ENCODE results near the gene COQ4. TPM values are rescaled to one million over a fixed set of nuclear protein-coding genes. Genes with fewer than 3 reads are reported as not detected.

Gene COQ4
- total RNA-seq, 3 donors from 2014 or later (not counting 1 experiment from before 2014, with no cell fraction given) = 28.2 to 34.5 (median 30.4) TPM

DNA sequence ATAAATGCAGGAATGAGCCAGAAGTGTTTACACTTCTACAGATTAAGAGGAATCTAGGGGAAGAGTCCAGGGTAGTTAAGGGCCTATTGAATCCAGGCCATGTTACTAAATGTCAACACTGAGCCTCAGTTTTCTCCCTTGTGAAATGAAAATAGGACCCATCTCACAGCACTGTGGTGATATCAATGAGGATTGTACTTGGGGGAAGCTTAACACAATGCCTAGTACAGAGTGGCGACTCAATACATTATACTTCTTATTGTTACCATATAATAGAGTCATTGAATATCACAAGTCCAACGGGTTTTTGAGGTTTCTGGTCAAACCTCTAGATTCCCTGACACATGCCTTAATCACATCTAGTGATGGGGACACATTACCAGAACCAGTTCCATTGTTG lies 5.0 kb upstream of the COQ4 start:
- ATAC-seq (no peak), DNase-seq (no peak)
- peaks cover 11% of the 10 kb centered on the region for H3K4me1 ChIP-seq (ENCODE audit: control insufficient read depth, insufficient read depth, low read length)
- no peaks in the 10 kb centered on the region for H3K9me3 ChIP-seq (ENCODE audit: control insufficient read depth, insufficient read depth, low read length)
- 75% methylated on average over 2 of the region's 2 CpGs for WGBS (ENCODE audit: insufficient coverage)
- TF ChIP-seq, protein P1, sequence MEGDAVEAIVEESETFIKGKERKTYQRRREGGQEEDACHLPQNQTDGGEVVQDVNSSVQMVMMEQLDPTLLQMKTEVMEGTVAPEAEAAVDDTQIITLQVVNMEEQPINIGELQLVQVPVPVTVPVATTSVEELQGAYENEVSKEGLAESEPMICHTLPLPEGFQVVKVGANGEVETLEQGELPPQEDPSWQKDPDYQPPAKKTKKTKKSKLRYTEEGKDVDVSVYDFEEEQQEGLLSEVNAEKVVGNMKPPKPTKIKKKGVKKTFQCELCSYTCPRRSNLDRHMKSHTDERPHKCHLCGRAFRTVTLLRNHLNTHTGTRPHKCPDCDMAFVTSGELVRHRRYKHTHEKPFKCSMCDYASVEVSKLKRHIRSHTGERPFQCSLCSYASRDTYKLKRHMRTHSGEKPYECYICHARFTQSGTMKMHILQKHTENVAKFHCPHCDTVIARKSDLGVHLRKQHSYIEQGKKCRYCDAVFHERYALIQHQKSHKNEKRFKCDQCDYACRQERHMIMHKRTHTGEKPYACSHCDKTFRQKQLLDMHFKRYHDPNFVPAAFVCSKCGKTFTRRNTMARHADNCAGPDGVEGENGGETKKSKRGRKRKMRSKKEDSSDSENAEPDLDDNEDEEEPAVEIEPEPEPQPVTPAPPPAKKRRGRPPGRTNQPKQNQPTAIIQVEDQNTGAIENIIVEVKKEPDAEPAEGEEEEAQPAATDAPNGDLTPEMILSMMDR (IDR thresholded peaks at IDR 0.05) = no peak
- peaks cover 31% of the 10 kb centered on the region for H3K36me3 ChIP-seq (ENCODE audit: control insufficient read depth, insufficient read depth, low read length)
- H3K36me3 Mint-ChIP-seq = no peaks in the 10 kb centered on the region
- H3K4me1 Mint-ChIP-seq = peaks cover 11 to 12% of the 10 kb centered on the region in 2 donors
- no peaks in the 10 kb centered on the region for H3K9me3 Mint-ChIP-seq
- H3K27me3 Mint-ChIP-seq (ENCODE audit: low read depth in 2 of 2) = no peaks in the 10 kb centered on the region
- intact Hi-C loops (cut with micrococcal nuclease) = no loop called here
- no peak overlapping the region for H3K4me3 ChIP-seq (ENCODE audit: low read length)
- no peak overlapping the region for H3K27ac ChIP-seq (ENCODE audit: low read length)
- H3K4me3 Mint-ChIP-seq = no peak overlapping the region
- H3K27ac Mint-ChIP-seq = no peak overlapping the region
- no peaks in the 10 kb centered on the region for H3K27me3 ChIP-seq (ENCODE audit: control insufficient read depth, insufficient read depth, low read length)

DNA sequence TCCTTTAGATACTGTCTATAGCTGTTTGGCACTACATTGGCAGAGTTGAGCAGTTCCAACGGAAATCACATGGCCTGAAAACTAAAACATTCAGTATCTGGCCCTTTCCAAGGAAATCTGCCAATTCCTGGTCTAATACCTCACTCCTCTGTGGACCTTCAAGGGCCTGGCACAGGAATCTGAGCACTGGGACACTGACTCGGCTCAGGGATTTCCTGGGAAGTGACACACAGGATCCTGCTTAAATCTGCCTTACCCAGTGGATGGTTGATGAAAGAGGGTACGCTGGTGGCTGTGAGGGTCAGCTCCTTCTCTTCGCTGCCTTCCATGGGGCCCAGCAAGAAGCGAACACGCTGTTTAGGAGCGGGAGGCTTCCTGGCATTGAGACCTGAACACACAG lies 1.3 kb upstream of the COQ4 start:
- TF ChIP-seq, protein P1 (IDR thresholded peaks at IDR 0.05) = no peak
- Histone ChIP-seq H3K4me1 (ENCODE audit: control insufficient read depth, insufficient read depth, low read length) (peaks cover 28% of the 10 kb centered on the region), H3K36me3 (ENCODE audit: control insufficient read depth, insufficient read depth, low read length) (peaks cover 15% of the 10 kb centered on the region), H3K9me3 (ENCODE audit: control insufficient read depth, insufficient read depth, low read length) (no peaks in the 10 kb centered on the region), H3K27me3 (ENCODE audit: control insufficient read depth, insufficient read depth, low read length) (no peaks in the 10 kb centered on the region), H3K4me3 (ENCODE audit: low read length) (no peak overlapping the region), H3K27ac (ENCODE audit: low read length) (no peak overlapping the region)
- intact Hi-C loops (cut with micrococcal nuclease) = loop anchor here (5.0 to 10.0 kb wide), 2 partner anchors 44 to 127 kb away; partner anchors contain the start of genes CIZ1, GOLGA2 and SWI5
- WGBS (ENCODE audit: insufficient coverage) = 93% methylated on average over 4 of the region's 7 CpGs
- Mint-ChIP-seq H3K4me1 (peaks cover 19 to 20% of the 10 kb centered on the region in 2 donors), H3K4me3 (peak overlapping the region; percentile 95), H3K36me3 (no peaks in the 10 kb centered on the region), H3K27me3 (ENCODE audit: low read depth in 2 of 2) (no peaks in the 10 kb centered on the region), H3K9me3 (no peaks in the 10 kb centered on the region), H3K27ac (peak overlapping the region; percentile 94 to 95)
- no peak for ATAC-seq
- DNase-seq = no peak

DNA sequence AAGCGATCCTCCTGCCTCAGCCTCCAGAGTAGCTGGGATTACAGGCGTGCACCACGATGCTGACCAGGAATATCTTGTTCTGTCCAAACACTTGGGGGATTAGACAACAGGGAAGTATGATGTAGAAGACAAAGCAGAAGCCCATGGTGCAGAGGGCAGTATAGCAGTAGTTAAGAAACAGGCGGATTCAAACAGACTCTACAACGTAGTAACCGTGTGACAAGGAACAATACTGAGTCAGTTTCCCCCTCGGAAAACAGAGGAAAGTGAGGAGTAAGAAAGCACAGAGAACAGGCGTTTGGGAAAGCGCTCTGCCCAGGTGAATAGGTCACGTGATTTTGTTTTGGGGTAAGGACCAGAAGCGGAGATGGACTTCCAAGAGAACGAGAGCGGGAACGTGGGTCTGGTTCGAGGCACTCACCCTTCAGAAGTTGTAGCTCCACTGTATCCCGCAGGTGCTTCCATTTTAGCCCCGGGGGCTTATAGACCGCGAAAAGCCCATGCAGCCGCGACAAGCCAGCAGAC lies 698 bp upstream of the COQ4 start:
- Histone ChIP-seq H3K27ac (ENCODE audit: low read length) (peak overlapping the region; percentile 92), H3K9me3 (ENCODE audit: control insufficient read depth, insufficient read depth, low read length) (no peaks in the 10 kb centered on the region), H3K36me3 (ENCODE audit: control insufficient read depth, insufficient read depth, low read length) (peaks cover 12% of the 10 kb centered on the region), H3K27me3 (ENCODE audit: control insufficient read depth, insufficient read depth, low read length) (no peaks in the 10 kb centered on the region), H3K4me3 (ENCODE audit: low read length) (peak overlapping the region; percentile 95), H3K4me1 (ENCODE audit: control insufficient read depth, insufficient read depth, low read length) (peaks cover 28% of the 10 kb centered on the region)
- Mint-ChIP-seq H3K27me3 (ENCODE audit: low read depth in 2 of 2) (no peaks in the 10 kb centered on the region), H3K4me1 (peaks cover 19 to 20% of the 10 kb centered on the region in 2 donors), H3K27ac (peak overlapping the region; percentile 94 to 95), H3K9me3 (no peaks in the 10 kb centered on the region), H3K4me3 (peak overlapping the region; percentile 95), H3K36me3 (no peaks in the 10 kb centered on the region)
- DNase-seq (no peak), ATAC-seq (no peak)
- intact Hi-C loops (cut with micrococcal nuclease) = loop anchor here (1.0 to 10.0 kb wide), 4 partner anchors 18 to 127 kb away; partner anchors contain the start of genes CIZ1, GOLGA2, SLC27A4 and SWI5
- WGBS (ENCODE audit: insufficient coverage) = 2% methylated on average over 21 of the region's 21 CpGs
- TF ChIP-seq, protein P1 (IDR thresholded peaks at IDR 0.05) = no peak

Data from natural killer cell (primary cell).